Endothelial cell of umbilical vein (primary cell): Measurements from ENCODE around the gene ODAD3. TPM values are rescaled to one million over a fixed set of nuclear protein-coding genes. Genes with fewer than 3 reads are reported as not detected.

ENCODE experiments used
- BruUV-seq: library from RNA; stranded (reverse); fragments of 400-500 nt; replicated peaks from 2 replicates; lab custom pipeline; 2021; lab: Mats Ljungman, UMichigan
- CTCF ChIA-PET: fragments of 300-600, 350-600 bp; sonication (Branson Sonifier 250); formaldehyde crosslinking; loops from one replicate; lab custom pipeline; 2021; ENCODE audit warnings: antibody characterized with exemption, inconsistent platforms; lab: Charles Lee
- POLR2A ChIA-PET: fragments of 300-600, 350-600 bp; sonication (Branson Sonifier 250); formaldehyde crosslinking; loops from one replicate; lab custom pipeline; 2021; ENCODE audit warnings: antibody characterized with exemption, inconsistent platforms; lab: Charles Lee
- DNase-seq: peaks from one replicate; pipeline ENCODE4 v3.0.0-alpha.2; 2011; ENCODE audit warnings: low read depth, low spot score
- FAIRE-seq: peaks from 2 replicates; lab custom pipeline; 2011; peaks lifted over from hg19 to GRCh38; lab: Jason Lieb, UNC
- H2AFZ ChIP-seq: 2 replicates; pipeline ENCODE4 v1.6.0; 2012; ENCODE audit warnings: low read depth, low read length, control low read depth, inconsistent platforms
- H3K27ac ChIP-seq: 2 replicates; pipeline ENCODE4 v1.5.1; 2011; ENCODE audit warnings: low read depth, mild to moderate bottlenecking, control low read depth, low read length, moderate library complexity; ENCODE audit not compliant: insufficient read depth
- H3K27me3 ChIP-seq, 2 experiments: 2 replicates each; pipeline versions ENCODE4 v1.6.0 to v1.6.1; 2011; ENCODE audit warnings: low read length in 2 of 2, mixed read lengths in 1 of 2; ENCODE audit not compliant: control insufficient read depth in 2 of 2, insufficient read depth in 2 of 2
- H3K36me3 ChIP-seq, 2 experiments: 2 replicates in 1 of 2; 3 replicates in 1 of 2; pipeline ENCODE4 v1.5.1; 2011; ENCODE audit warnings: low read length in 2 of 2, mild to moderate bottlenecking in 1 of 2, moderate library complexity in 1 of 2; ENCODE audit not compliant: control insufficient read depth in 2 of 2, insufficient read depth in 2 of 2; ENCODE audit errors: extremely low read depth in 1 of 2
- H3K4me1 ChIP-seq: 3 replicates; pipeline ENCODE4 v1.5.1; 2011; ENCODE audit warnings: mild to moderate bottlenecking, low read length; ENCODE audit not compliant: control insufficient read depth, insufficient read depth; ENCODE audit errors: extremely low read depth
- H3K4me2 ChIP-seq: 2 replicates; pipeline ENCODE4 v1.6.1; 2011; ENCODE audit warnings: low read length, control low read depth, mixed read lengths; ENCODE audit not compliant: insufficient read depth
- H3K4me3 ChIP-seq, 3 experiments: fragments of 200-600 bp in 1 of 3; sonication (generic), shearing (Covaris generic) in 1 of 3; replicated peaks in 1 of 3; 2 replicates each; pipeline ENCODE4 v1.5.1; 2011 to 2016; ENCODE audit warnings: control low read depth in 3 of 3, low read length in 3 of 3, mild to moderate bottlenecking in 2 of 3, inconsistent platforms in 1 of 3, low read depth in 1 of 3, moderate library complexity in 1 of 3; ENCODE audit not compliant: insufficient read depth in 1 of 3
- H3K79me2 ChIP-seq: 2 replicates; pipeline ENCODE4 v1.6.0; 2012; ENCODE audit warnings: low read length, inconsistent platforms; ENCODE audit not compliant: control insufficient read depth, insufficient read depth
- H3K9ac ChIP-seq: replicated peaks from 2 replicates; pipeline ENCODE3; 2011; ENCODE audit warnings: low read length, control low read depth; ENCODE audit not compliant: insufficient read depth; ENCODE audit errors: extremely low read depth
- H3K9me1 ChIP-seq: replicated peaks from 3 replicates; pipeline ENCODE4 v1.6.0; 2011; ENCODE audit warnings: mild to moderate bottlenecking, low read length; ENCODE audit not compliant: control insufficient read depth, insufficient read depth; ENCODE audit errors: extremely low read depth
- H3K9me3 ChIP-seq: replicated peaks from 2 replicates; pipeline ENCODE4 v1.5.1; 2012; ENCODE audit warnings: low read length, inconsistent platforms; ENCODE audit not compliant: control insufficient read depth, insufficient read depth
- H4K20me1 ChIP-seq: replicated peaks from 2 replicates; pipeline ENCODE3; 2011; ENCODE audit warnings: mild to moderate bottlenecking, low read length; ENCODE audit not compliant: control insufficient read depth, insufficient read depth; ENCODE audit errors: extremely low read depth
- CTCF ChIP-seq, 2 donors: IDR thresholded peaks; 1 replicate in 1 of 2; 2 replicates in 1 of 2; pipeline ENCODE4 v1.5.1; 2011; ENCODE audit warnings: low read length in 2 of 2, mild to moderate bottlenecking in 2 of 2, moderate library complexity in 2 of 2, control low read depth in 1 of 2, inconsistent platforms in 1 of 2, low read depth in 1 of 2; ENCODE audit not compliant: insufficient read depth in 1 of 2; ENCODE audit errors: extremely low read depth in 1 of 2
- EZH2 ChIP-seq: IDR thresholded peaks from 2 replicates; pipeline ENCODE4 v1.6.1; 2012; ENCODE audit warnings: borderline replicate concordance, low read depth, mild to moderate bottlenecking, moderate library complexity, low read length, inconsistent platforms; ENCODE audit not compliant: severe bottlenecking
- FOS ChIP-seq: IDR thresholded peaks from 2 replicates; pipeline ENCODE4 v1.6.1; 2011; ENCODE audit warnings: mild to moderate bottlenecking, low read length, moderate library complexity, borderline replicate concordance; ENCODE audit not compliant: insufficient read depth
- GATA2 ChIP-seq: IDR thresholded peaks from 2 replicates; pipeline ENCODE4 v1.7.0; 2011; ENCODE audit warnings: low read depth, mild to moderate bottlenecking, moderate library complexity, mixed read lengths, low read length; ENCODE audit not compliant: insufficient read length, insufficient read depth
- JUN ChIP-seq: IDR thresholded peaks from 2 replicates; pipeline ENCODE4 v1.6.1; 2011; ENCODE audit warnings: borderline replicate concordance, low read depth; ENCODE audit not compliant: insufficient read length, insufficient read depth
- MAX ChIP-seq: IDR thresholded peaks from 2 replicates; pipeline ENCODE4 v1.6.1; 2011; ENCODE audit not compliant: insufficient read depth, insufficient read length
- MYC ChIP-seq: IDR thresholded peaks from one replicate; pipeline ENCODE4 v1.6.1; 2011; ENCODE audit warnings: mild to moderate bottlenecking, low read depth, low read length
- POLR2A ChIP-seq: IDR thresholded peaks from 2 replicates; pipeline ENCODE4 v1.6.1; 2012; ENCODE audit warnings: low read depth, mild to moderate bottlenecking, control low read depth, low read length
- POLR2AphosphoS5 ChIP-seq: IDR thresholded peaks from 2 replicates; pipeline ENCODE4 v1.6.1; 2012; ENCODE audit warnings: low read depth, mild to moderate bottlenecking, control low read depth, low read length, moderate library complexity; ENCODE audit not compliant: insufficient read depth
- dilution Hi-C: fragments of 300-500 bp; cut with MboI; formaldehyde crosslinking; loops from one replicate; pipeline ENCODE4 v1.15.0; 2019; ENCODE audit warnings: low sequenced_read_pairs; ENCODE audit not compliant: extremely low pct_ligation_motif_present
- intact Hi-C: fragments of 100-400 bp; cut with micrococcal nuclease; formaldehyde crosslinking; loops from one replicate; pipeline ENCODE4 v1.10.0; 2022
- polyA plus RNA-seq, 4 experiments: library from polyadenylated mRNA; depleted of rRNA in 3 of 4; stranded (reverse) in 3 of 4; unstranded in 1 of 4; fragments of >200 nt; gene quantifications; 2 replicates each; pipeline versions ENCODE4 v1.2.1 to v1.2.3, GENCODE V29; 2011 to 2012; ENCODE audit warnings: missing spikeins in 1 of 4
- total RNA-seq: library from RNA; stranded (reverse); gene quantifications from 2 replicates; pipeline ENCODE4 v1.2.3, GENCODE V29; 2021

Gene ODAD3
- total and polyA plus RNA-seq, 2 donors (not counting 3 experiments of a cell fraction or from before 2014, with no cell fraction given): 0.14 to 0.97 TPM

GRCh38 chr19:11373166-11373884 lies 61.6 kb downstream of the ODAD3 start:
- H3K36me3 ChIP-seq: no peaks in the 10 kb centered on the region
- no peaks in the 10 kb centered on the region for H3K27me3 ChIP-seq
- intact Hi-C loops: no loop called here
- dilution Hi-C loops: no loop called here
- no peak overlapping the region for H2AFZ ChIP-seq
- H3K9ac ChIP-seq: no peak overlapping the region
- ChIA-PET POLR2A (no interaction called here), CTCF (interaction anchor here (2.0 to 2.8 kb wide), 2 partner anchors 10 to 79 kb away, joined by 8 to 20 read pairs; partner anchors contain the start of gene EPOR)
- FAIRE-seq (no peak), DNase-seq (no peak)
- H3K9me3 ChIP-seq: no peaks in the 10 kb centered on the region
- peaks cover 32% of the 10 kb centered on the region for H3K4me1 ChIP-seq
- no peak for TF ChIP-seq CTCF (IDR thresholded peaks at IDR 0.05; ENCODE audit: extremely low read depth in 1 of 2, insufficient read depth in 1 of 2, low read depth in 1 of 2, low read length in 2 of 2)
- no peak for TF ChIP-seq MYC
- no peak for TF ChIP-seq FOS
- TF ChIP-seq MAX: no peak
- no peak for TF ChIP-seq EZH2
- no peak for TF ChIP-seq GATA2
- TF ChIP-seq JUN: no peak
- no peak for TF ChIP-seq POLR2A
- no peak for TF ChIP-seq POLR2AphosphoS5
- no peaks in the 10 kb centered on the region for H4K20me1 ChIP-seq
- H3K9me1 ChIP-seq: no peaks in the 10 kb centered on the region
- H3K4me3 ChIP-seq: no peak overlapping the region
- H3K27ac ChIP-seq: no peak overlapping the region
- BruUV-seq: no TSS peak
- no peak overlapping the region for H3K4me2 ChIP-seq
- H3K79me2 ChIP-seq: peaks cover 3% of the 10 kb centered on the region
